ENCODE measurements around the gene ADGRG1.

ADGRG1 gene

DNA sequence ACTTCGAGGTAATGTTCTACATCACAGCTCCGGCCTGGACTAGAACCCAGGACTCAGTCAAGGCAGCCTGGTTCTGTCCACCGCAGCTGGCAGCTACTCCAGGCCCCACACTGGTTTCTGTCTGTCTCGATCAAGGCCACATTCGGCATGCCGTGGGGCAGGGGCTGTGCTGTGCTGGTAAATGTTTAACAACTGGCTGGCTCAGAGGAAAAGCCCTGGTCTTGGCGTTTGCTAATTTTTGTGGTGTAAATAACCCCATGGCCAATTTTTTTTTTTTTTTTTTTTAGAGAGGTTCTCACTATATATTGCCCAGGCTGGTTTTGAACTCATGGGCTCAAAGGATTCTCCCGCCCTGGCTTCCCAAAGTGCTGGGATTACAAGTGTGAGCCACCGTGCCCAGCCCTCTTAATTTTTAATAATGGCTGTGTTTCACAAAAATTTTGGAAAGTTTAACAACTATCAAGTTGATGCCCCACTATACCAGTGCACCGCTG lies 65.8 kb downstream of the ADGRG1 start:
- no peak for DNase-seq (ENCODE audit: low read depth)
- TF ChIP-seq, protein P1, sequence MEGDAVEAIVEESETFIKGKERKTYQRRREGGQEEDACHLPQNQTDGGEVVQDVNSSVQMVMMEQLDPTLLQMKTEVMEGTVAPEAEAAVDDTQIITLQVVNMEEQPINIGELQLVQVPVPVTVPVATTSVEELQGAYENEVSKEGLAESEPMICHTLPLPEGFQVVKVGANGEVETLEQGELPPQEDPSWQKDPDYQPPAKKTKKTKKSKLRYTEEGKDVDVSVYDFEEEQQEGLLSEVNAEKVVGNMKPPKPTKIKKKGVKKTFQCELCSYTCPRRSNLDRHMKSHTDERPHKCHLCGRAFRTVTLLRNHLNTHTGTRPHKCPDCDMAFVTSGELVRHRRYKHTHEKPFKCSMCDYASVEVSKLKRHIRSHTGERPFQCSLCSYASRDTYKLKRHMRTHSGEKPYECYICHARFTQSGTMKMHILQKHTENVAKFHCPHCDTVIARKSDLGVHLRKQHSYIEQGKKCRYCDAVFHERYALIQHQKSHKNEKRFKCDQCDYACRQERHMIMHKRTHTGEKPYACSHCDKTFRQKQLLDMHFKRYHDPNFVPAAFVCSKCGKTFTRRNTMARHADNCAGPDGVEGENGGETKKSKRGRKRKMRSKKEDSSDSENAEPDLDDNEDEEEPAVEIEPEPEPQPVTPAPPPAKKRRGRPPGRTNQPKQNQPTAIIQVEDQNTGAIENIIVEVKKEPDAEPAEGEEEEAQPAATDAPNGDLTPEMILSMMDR (IDR thresholded peaks at IDR 0.05; ENCODE audit: insufficient read depth, low read depth, low read length, missing control alignments), result no peak
- H3K4me3 ChIP-seq (ENCODE audit: low read length), result no peak overlapping the region

DNA sequence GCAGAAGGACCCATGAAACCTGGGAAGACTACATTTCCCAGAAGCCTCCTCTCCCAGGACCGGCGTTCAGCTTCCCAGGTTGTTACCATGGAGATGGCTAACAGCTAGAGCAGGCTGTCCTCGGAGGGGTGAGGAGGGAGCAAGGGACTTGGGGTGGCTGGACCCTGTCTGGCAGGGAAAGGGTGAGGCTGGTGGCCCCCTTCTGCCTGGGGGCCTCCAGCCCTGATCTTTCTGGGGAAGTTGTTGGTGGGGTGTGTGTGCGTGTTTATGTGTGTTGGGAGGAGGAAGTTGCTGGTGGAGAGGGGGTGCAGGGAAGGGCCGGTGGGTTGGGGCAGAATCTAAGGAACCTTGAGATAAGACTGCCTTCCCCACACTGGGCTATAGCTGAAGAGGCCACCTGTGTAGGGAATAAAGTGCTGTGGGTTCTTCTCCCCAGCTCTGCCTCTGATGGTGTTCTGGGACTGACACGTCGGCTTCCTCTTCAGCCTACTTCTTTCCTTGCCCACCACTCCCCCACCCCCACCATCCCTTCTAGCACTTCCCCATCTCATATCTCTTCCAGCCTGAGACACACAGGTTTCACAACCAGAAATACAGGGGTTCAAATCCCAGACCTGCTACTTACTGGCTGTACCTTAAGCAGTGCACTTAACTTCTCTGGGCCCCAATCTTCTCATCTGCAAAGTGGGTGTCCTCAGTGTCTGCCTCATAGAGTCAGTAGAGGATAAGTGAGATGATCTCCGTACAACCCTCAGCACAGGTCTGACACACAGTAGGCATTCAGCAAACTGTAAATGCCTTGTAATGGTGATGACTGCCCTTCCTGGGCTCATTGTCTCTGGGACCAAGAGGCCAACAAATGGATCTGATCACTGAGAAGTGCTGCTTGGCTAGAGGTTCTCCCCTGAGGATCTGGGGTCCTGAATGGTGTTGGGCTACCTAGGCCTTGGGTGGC lies 66.6 kb downstream of the ADGRG1 start, which contains the start of gene DRC7:
Gene DRC7, plus strand, starts transcription at position 82 of the 955 bp plus-strand sequence. CDS start 3,144 bp downstream, outside the sequence.
- DNase-seq (ENCODE audit: low read depth), result peak; percentile 53
- TF ChIP-seq, protein P1 (IDR thresholded peaks at IDR 0.05; ENCODE audit: insufficient read depth, low read depth, low read length, missing control alignments), result no peak
- H3K4me3 ChIP-seq (ENCODE audit: low read length), result no peak within 1 kb of the TSS

DNA sequence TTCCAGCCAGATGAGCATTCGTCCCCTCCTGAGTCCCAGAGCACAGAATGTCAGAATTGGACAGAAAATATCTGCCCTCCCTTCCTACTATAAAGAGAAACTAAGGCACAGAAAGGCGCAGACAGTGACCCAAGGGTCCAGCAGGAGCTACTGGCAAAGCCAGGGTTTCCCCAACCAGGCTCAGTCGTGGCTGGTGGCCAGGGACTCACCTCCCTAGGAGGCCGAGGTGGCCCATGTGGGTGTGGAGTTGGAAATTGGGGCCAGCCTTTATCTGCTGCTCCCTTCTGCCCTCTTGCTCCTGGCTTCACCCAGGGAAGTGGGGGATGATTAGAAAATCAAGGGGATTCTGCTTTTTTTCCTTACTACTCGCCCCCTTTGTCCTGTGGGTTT lies 67.2 kb downstream of the ADGRG1 start:
- DNase-seq (ENCODE audit: low read depth), result no peak
- H3K4me3 ChIP-seq (ENCODE audit: low read length), result no peak overlapping the region
- TF ChIP-seq, protein P1 (IDR thresholded peaks at IDR 0.05; ENCODE audit: insufficient read depth, low read depth, low read length, missing control alignments), result no peak

DNA sequence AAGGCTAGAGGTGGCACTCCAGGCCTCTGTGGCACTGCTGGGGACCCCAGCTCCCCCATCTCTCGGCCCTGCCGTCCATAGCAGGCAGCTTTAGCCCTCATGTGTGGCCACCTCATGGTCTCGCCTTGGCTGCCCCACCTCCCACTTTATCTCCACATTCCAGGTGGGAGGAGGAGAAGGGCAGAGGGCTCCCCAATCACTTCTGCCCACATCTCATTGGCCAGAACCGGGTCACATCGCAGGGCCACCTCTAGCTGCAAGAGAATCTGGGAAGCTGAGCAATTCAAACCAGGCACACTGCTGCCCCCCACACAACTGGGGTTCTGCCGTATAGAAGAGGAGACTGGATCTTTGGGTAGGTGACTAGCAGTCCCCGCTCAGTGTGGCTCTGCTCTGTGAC lies 67.8 kb downstream of the ADGRG1 start:
- H3K4me3 ChIP-seq (ENCODE audit: low read length), result no peak overlapping the region
- TF ChIP-seq, protein P1 (IDR thresholded peaks at IDR 0.05; ENCODE audit: insufficient read depth, low read depth, low read length, missing control alignments), result no peak
- no peak for DNase-seq (ENCODE audit: low read depth)

DNA sequence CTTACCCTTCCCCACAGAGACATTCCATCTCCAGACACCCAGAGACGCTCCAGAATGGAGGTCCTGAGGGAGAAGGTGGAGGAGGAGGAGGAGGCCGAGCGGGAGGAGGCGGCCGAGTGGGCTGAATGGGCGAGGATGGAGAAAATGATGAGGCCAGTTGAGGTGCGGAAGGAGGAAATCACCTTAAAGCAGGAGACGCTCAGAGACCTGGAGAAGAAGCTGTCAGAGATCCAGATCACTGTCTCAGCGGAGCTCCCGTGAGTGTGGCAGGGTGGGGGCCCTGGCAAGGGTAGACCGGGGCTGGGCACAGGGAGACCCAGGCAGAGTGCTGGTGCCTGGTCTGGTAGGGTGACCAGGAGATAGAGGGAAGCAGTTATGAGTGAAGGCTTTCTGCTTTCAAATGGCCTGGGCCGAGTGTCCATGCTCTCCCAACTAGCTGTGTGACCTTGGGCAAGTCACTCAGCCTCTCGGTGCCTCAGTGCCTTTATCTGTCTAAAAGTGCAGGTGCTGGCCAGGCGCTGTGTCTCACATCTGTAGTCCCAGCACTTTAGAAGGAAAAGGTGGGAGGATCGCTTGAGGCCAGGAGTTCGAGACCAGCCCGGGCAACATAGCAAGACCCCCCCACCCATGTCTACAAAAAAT lies 69.6 kb downstream of the ADGRG1 start:
- TF ChIP-seq, protein P1 (IDR thresholded peaks at IDR 0.05; ENCODE audit: insufficient read depth, low read depth, low read length, missing control alignments), result no peak
- H3K4me3 ChIP-seq (ENCODE audit: low read length), result no peak overlapping the region
- DNase-seq (ENCODE audit: low read depth), result no peak

DNA sequence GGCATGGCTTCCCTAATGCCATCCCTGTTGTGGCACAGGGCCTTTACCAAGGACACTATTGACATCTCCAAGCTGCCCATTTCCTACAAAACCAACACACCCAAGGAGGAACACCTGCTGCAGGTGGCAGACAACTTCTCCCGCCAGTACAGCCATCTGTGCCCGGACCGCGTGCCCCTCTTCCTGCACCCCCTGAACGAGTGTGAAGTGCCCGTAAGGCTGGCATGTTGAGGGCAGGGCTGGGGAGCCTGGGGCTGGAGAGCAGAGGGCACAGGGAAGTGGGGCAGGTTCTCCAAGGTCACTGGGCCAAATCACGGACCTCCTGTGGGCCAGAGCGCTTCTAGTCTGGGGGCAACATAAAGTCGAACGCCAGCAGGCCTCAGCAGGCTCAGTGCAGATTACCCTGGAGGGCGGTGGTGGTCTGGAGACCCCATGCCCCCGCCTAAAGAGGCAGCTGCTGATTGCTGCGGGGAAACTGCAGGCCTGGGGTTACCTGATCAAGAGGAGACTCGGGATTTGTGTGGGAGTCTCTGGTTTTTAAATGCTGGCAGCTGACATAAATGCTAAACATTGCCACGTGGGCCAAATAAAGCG lies 70.5 kb downstream of the ADGRG1 start:
- no peak overlapping the region for H3K4me3 ChIP-seq (ENCODE audit: low read length)
- DNase-seq (ENCODE audit: low read depth), result no peak
- TF ChIP-seq, protein P1 (IDR thresholded peaks at IDR 0.05; ENCODE audit: insufficient read depth, low read depth, low read length, missing control alignments), result no peak

Data from epithelial cell of esophagus (primary cell).